ENCODE measurements around the gene CREB3L2.

GRCh38 chr7:137881607-137882260, 120.2 kb downstream of the CREB3L2 start:
- TF ChIP-seq CTCF (conservative IDR thresholded peaks at IDR 0.05; ENCODE audit: low read depth, low read length), result no peak
- no peak for TF ChIP-seq POLR2A (IDR thresholded peaks at IDR 0.05; ENCODE audit: low read depth, low read length)
- no peak for TF ChIP-seq SMC3 (IDR thresholded peaks at IDR 0.05; ENCODE audit: low read depth, low read length)
- no peak for TF ChIP-seq MXI1 (IDR thresholded peaks at IDR 0.05; ENCODE audit: borderline replicate concordance, low read depth, low read length)
- TF ChIP-seq MAFK (IDR thresholded peaks at IDR 0.05; ENCODE audit: low read depth, low read length), result no peak
- TF ChIP-seq RFX5 (IDR thresholded peaks at IDR 0.05; ENCODE audit: low read depth, low read length), result no peak
- TF ChIP-seq ELK1 (IDR thresholded peaks at IDR 0.05; ENCODE audit: borderline replicate concordance, low read depth, low read length), result no peak
